ENCODE data around the gene MLANA. TPM values are rescaled to one million over a fixed set of nuclear protein-coding genes. Genes with fewer than 3 reads are reported as not detected.
"Not testable (repeated sequence)": the region's sequence is repeated elsewhere in the genome, so short reads cannot be mapped to it uniquely, and the experiment has no call there.

Gene MLANA
- total RNA-seq, 1 donor from 2014 or later = not detected

- no peak for FAIRE-seq
- H3K4me3 ChIP-seq (ENCODE audit: low read depth, low read length) = no peak overlapping the region
- TF ChIP-seq CTCF (IDR thresholded peaks at IDR 0.05; ENCODE audit: insufficient read depth, low read length, severe bottlenecking) = no peak
- H3K27me3 ChIP-seq (ENCODE audit: control insufficient read depth, insufficient read depth, low read length) = no peaks in the 10 kb centered on the region
- H3K36me3 ChIP-seq (ENCODE audit: control insufficient read depth, insufficient read depth, low read length) = no peaks in the 10 kb centered on the region
- DNase-seq (ENCODE audit: low read depth) = peak; percentile 37
Measured at GRCh38 chr9:5876711-5877110, 14.0 kb upstream of the MLANA start.

- Histone ChIP-seq H3K4me3 (ENCODE audit: low read depth, low read length) (no peak overlapping the region), H3K27me3 (ENCODE audit: control insufficient read depth, insufficient read depth, low read length) (no peaks in the 10 kb centered on the region), H3K36me3 (ENCODE audit: control insufficient read depth, insufficient read depth, low read length) (no peaks in the 10 kb centered on the region)
- FAIRE-seq (no peak), DNase-seq (ENCODE audit: low read depth) (peak; percentile 91)
- no peak for TF ChIP-seq CTCF (IDR thresholded peaks at IDR 0.05; ENCODE audit: insufficient read depth, low read length, severe bottlenecking)
Measured at GRCh38 chr9:5879419-5880181, 11.1 kb upstream of the MLANA start.

GRCh38 chr9:5882244-5883012 lies 8.3 kb upstream of the MLANA start:
- DNase-seq (ENCODE audit: low read depth); H3K36me3 ChIP-seq (ENCODE audit: control insufficient read depth, insufficient read depth, low read length); FAIRE-seq; H3K27me3 ChIP-seq (ENCODE audit: control insufficient read depth, insufficient read depth, low read length); H3K4me3 ChIP-seq (ENCODE audit: low read depth, low read length): not testable (repeated sequence)

- TF ChIP-seq CTCF (IDR thresholded peaks at IDR 0.05; ENCODE audit: insufficient read depth, low read length, severe bottlenecking) = no peak
- FAIRE-seq = no peak
- H3K36me3 ChIP-seq (ENCODE audit: control insufficient read depth, insufficient read depth, low read length) = no peaks in the 10 kb centered on the region
- H3K4me3 ChIP-seq (ENCODE audit: low read depth, low read length) = no peak overlapping the region
- no peaks in the 10 kb centered on the region for H3K27me3 ChIP-seq (ENCODE audit: control insufficient read depth, insufficient read depth, low read length)
- DNase-seq (ENCODE audit: low read depth) = peak; percentile 40
Measured at GRCh38 chr9:5884191-5884590, 6.5 kb upstream of the MLANA start.

- peak; percentile 97 for TF ChIP-seq CTCF (IDR thresholded peaks at IDR 0.05; ENCODE audit: insufficient read depth, low read length, severe bottlenecking)
- peak; percentile 43 for FAIRE-seq
Measured at GRCh38 chr9:5886114-5886939, 4.4 kb upstream of the MLANA start.

More at GRCh38 chr9:5886114-5886939, 4.4 kb upstream of the MLANA start:
- peak; percentile 61 for DNase-seq (ENCODE audit: low read depth)
- H3K27me3 ChIP-seq (ENCODE audit: control insufficient read depth, insufficient read depth, low read length) = no peaks in the 10 kb centered on the region
- H3K36me3 ChIP-seq (ENCODE audit: control insufficient read depth, insufficient read depth, low read length) = no peaks in the 10 kb centered on the region
- no peak overlapping the region for H3K4me3 ChIP-seq (ENCODE audit: low read depth, low read length)

Measured in bronchial epithelial cell (primary cell).